ENCODE data around the gene A4GALT. TPM values are rescaled to one million over a fixed set of nuclear protein-coding genes. Genes with fewer than 3 reads are reported as not detected.
"Not testable (repeated sequence)": the region's sequence is repeated elsewhere in the genome, so short reads cannot be mapped to it uniquely, and the experiment has no call there.

Gene A4GALT
- total RNA-seq, 1 donor from 2014 or later = 12.7 TPM

DNA sequence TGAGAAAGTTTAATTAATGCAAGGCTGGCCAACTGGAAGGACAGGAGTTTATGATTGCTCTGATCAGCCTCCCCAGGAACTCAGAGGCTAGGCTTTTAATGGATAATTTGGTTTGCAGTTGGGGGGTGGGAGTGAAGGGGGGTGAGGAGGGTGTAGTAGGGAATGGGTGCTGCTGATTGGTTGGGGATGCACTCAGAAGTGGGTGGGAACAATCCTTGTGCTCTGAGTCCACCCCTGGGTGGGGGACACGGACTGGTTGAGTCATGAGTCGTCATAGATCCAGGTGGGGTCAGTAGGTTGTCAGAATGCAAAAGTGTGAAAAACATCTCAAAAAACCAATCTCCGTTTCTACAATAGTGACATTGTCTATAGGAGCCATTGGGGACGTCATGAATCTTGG, 50.6 kb downstream of the A4GALT start:
- DNase-seq (ENCODE audit: low read depth) = no peak
- TF ChIP-seq, protein P1, sequence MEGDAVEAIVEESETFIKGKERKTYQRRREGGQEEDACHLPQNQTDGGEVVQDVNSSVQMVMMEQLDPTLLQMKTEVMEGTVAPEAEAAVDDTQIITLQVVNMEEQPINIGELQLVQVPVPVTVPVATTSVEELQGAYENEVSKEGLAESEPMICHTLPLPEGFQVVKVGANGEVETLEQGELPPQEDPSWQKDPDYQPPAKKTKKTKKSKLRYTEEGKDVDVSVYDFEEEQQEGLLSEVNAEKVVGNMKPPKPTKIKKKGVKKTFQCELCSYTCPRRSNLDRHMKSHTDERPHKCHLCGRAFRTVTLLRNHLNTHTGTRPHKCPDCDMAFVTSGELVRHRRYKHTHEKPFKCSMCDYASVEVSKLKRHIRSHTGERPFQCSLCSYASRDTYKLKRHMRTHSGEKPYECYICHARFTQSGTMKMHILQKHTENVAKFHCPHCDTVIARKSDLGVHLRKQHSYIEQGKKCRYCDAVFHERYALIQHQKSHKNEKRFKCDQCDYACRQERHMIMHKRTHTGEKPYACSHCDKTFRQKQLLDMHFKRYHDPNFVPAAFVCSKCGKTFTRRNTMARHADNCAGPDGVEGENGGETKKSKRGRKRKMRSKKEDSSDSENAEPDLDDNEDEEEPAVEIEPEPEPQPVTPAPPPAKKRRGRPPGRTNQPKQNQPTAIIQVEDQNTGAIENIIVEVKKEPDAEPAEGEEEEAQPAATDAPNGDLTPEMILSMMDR (IDR thresholded peaks at IDR 0.05; ENCODE audit: insufficient read depth, low read length, poor library complexity, severe bottlenecking) = no peak
- no peaks in the 10 kb centered on the region for H3K27me3 ChIP-seq (ENCODE audit: control insufficient read depth, insufficient read depth, low read length)
- no peak overlapping the region for H3K4me3 ChIP-seq (ENCODE audit: low read depth, low read length)
- H3K36me3 ChIP-seq (ENCODE audit: control insufficient read depth, insufficient read depth, low read length) = no peaks in the 10 kb centered on the region

DNA sequence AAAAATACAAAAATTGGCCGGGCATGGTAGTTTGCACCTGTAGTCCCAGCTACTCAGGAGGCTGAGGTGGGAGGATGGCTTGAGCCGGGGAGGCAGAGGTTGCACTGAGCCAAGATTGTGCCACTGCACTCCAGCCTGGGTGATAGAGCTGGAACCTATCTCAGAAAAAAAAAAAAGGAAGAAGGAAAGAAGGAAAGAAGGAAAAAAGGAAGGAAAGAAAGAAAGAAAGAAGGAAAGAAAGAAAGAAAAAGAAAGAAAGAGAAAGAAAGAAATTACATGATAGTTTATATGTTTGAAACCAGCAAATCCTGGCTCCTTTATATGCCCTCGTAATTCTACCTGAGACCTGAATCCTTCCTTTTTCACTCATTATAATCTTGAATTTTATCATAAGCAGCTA, 54.3 kb downstream of the A4GALT start:
- not testable (repeated sequence) for H3K36me3 ChIP-seq (ENCODE audit: control insufficient read depth, insufficient read depth, low read length); DNase-seq (ENCODE audit: low read depth); H3K4me3 ChIP-seq (ENCODE audit: low read depth, low read length); H3K27me3 ChIP-seq (ENCODE audit: control insufficient read depth, insufficient read depth, low read length)

DNA sequence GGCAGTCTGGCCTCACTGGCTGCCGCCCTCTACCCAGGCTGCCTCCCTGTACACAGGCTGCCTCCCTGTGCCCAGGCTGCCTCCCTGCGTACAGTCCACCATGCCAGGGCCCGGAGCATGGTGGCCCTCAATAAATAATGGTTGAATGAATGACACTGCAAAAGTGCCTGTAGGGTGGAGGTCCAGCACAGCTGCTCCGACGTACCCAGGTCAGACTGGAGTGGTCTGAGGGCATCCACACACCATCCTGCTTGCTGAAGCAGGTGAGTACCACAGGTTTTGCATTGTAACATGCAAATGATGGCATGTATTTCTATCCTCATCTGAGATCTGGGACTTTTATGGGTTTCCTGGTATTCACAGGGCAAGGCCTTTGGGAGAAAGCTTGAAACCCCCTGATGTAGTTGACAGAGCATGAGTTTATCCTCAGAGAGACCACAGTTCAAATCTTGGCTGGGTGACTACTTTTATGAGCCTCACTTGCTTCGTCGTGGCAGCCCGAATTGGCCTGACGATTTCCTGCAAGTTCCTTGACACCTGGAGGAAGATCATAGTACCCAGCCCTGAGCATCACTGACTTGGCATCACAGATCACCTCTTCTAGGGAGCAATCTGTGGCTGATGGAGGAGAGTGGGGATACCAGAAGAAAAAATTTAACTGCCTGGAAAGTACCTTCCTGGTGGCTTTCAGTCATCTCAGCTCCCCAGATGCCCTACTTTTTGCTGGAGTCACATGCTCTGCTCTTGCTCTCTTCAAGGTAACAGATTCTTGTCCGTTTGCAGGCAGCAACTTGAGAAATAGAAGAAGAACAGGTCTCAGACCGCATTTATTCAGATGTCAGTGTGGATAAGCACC, 55.5 kb downstream of the A4GALT start:
- Histone ChIP-seq H3K27me3 (ENCODE audit: control insufficient read depth, insufficient read depth, low read length) (peaks cover 2% of the 10 kb centered on the region), H3K36me3 (ENCODE audit: control insufficient read depth, insufficient read depth, low read length) (no peaks in the 10 kb centered on the region), H3K4me3 (ENCODE audit: low read depth, low read length) (no peak overlapping the region)
- TF ChIP-seq, protein P1 (IDR thresholded peaks at IDR 0.05; ENCODE audit: insufficient read depth, low read length, poor library complexity, severe bottlenecking) = no peak
- DNase-seq (ENCODE audit: low read depth) = no peak

- Histone ChIP-seq H3K4me3 (ENCODE audit: low read depth, low read length) (peak overlapping the region; percentile 58), H3K27me3 (ENCODE audit: control insufficient read depth, insufficient read depth, low read length) (peaks cover 2% of the 10 kb centered on the region), H3K36me3 (ENCODE audit: control insufficient read depth, insufficient read depth, low read length) (no peaks in the 10 kb centered on the region)
- TF ChIP-seq, protein P1 (IDR thresholded peaks at IDR 0.05; ENCODE audit: insufficient read depth, low read length, poor library complexity, severe bottlenecking) = peak; percentile 67
- DNase-seq (ENCODE audit: low read depth) = no peak
These were observed 58.5 kb downstream of the A4GALT start for GRCh38 chr22:42661985-42662831.

- TF ChIP-seq, protein P1 (IDR thresholded peaks at IDR 0.05; ENCODE audit: insufficient read depth, low read length, poor library complexity, severe bottlenecking) = no peak
- Histone ChIP-seq H3K36me3 (ENCODE audit: control insufficient read depth, insufficient read depth, low read length) (no peaks in the 10 kb centered on the region), H3K4me3 (ENCODE audit: low read depth, low read length) (no peak overlapping the region), H3K27me3 (ENCODE audit: control insufficient read depth, insufficient read depth, low read length) (no peaks in the 10 kb centered on the region)
- no peak for DNase-seq (ENCODE audit: low read depth)
These were observed 64.1 kb downstream of the A4GALT start for GRCh38 chr22:42656578-42656977.

- TF ChIP-seq, protein P1 (IDR thresholded peaks at IDR 0.05; ENCODE audit: insufficient read depth, low read length, poor library complexity, severe bottlenecking) = no peak
- Histone ChIP-seq H3K27me3 (ENCODE audit: control insufficient read depth, insufficient read depth, low read length) (no peaks in the 10 kb centered on the region), H3K36me3 (ENCODE audit: control insufficient read depth, insufficient read depth, low read length) (no peaks in the 10 kb centered on the region), H3K4me3 (ENCODE audit: low read depth, low read length) (no peak overlapping the region)
- no peak for DNase-seq (ENCODE audit: low read depth)
These were observed 65.0 kb downstream of the A4GALT start for GRCh38 chr22:42655693-42656092.
